OCI-LY7 (cell line): ENCODE measurements around the gene AEBP2. TPM values are rescaled to one million over a fixed set of nuclear protein-coding genes. Genes with fewer than 3 reads are reported as not detected.

ENCODE experiments used
- BruUV-seq: library from RNA; stranded (reverse); fragments of 400-500 nt; replicated peaks from 2 replicates; lab custom pipeline; 2021; lab: Mats Ljungman, UMichigan
- CTCF ChIA-PET: fragments of 300-600 bp; sonication (Branson Sonifier 250); formaldehyde crosslinking; loops from one replicate; lab custom pipeline; 2022; ENCODE audit warnings: antibody characterized with exemption; ENCODE audit not compliant: unreplicated experiment; lab: Charles Lee
- POLR2A ChIA-PET: fragments of 300-600 bp; sonication (Branson Sonifier 250); formaldehyde crosslinking; loops from one replicate; lab custom pipeline; 2022; ENCODE audit warnings: antibody characterized with exemption; lab: Charles Lee
- DNase-seq: peaks from one replicate; pipeline ENCODE4 v3.0.0-alpha.2; 2015; ENCODE audit warnings: low spot score
- H2AFZ ChIP-seq: fragments of 200-600 bp; sonication (generic), shearing (Covaris generic); 2 replicates; pipeline ENCODE4 v1.6.1; 2014; ENCODE audit warnings: mild to moderate bottlenecking, antibody characterized with exemption, low read length, moderate library complexity
- H3K27ac ChIP-seq: fragments of 200-600 bp; sonication (generic); 2 replicates; pipeline ENCODE4 v1.5.1; 2014; ENCODE audit warnings: mixed run types, low read depth, mild to moderate bottlenecking, moderate library complexity, low read length, inconsistent platforms; ENCODE audit not compliant: poor library complexity, severe bottlenecking
- H3K36me3 ChIP-seq: fragments of 200-600 bp; sonication (generic); 2 replicates; pipeline ENCODE4 v1.6.1; 2014; ENCODE audit warnings: mild to moderate bottlenecking, antibody characterized with exemption, low read length, moderate library complexity, mixed read lengths; ENCODE audit not compliant: insufficient read depth
- H3K4me1 ChIP-seq: fragments of 200-600 bp; sonication (generic); 2 replicates; pipeline ENCODE4 v1.5.1; 2014; ENCODE audit warnings: mild to moderate bottlenecking, low read length; ENCODE audit not compliant: insufficient read depth, poor library complexity, severe bottlenecking
- H3K4me2 ChIP-seq: fragments of 200-600 bp; sonication (generic); 2 replicates; pipeline ENCODE4 v1.6.1; 2014; ENCODE audit warnings: mild to moderate bottlenecking, low read length
- H3K4me3 ChIP-seq: fragments of 200-600 bp; sonication (generic); 2 replicates; pipeline ENCODE4 v1.5.1; 2014; ENCODE audit warnings: mild to moderate bottlenecking, low read depth, low read length; ENCODE audit not compliant: poor library complexity, severe bottlenecking
- H3K79me2 ChIP-seq: fragments of 200-600 bp; sonication (generic); 2 replicates; pipeline ENCODE4 v1.6.1; 2016; ENCODE audit warnings: low read depth, mild to moderate bottlenecking, low read length, moderate library complexity, mixed read lengths; ENCODE audit not compliant: insufficient read depth
- H3K9me2 ChIP-seq: fragments of 200-600 bp; sonication (generic); 2 replicates; pipeline ENCODE4 v1.6.1; 2016; ENCODE audit warnings: mild to moderate bottlenecking, low read length, mixed read lengths; ENCODE audit not compliant: insufficient read depth
- H3K9me3 ChIP-seq: fragments of 200-600 bp; sonication (generic); 2 replicates; pipeline ENCODE4 v1.6.1; 2014; ENCODE audit warnings: mild to moderate bottlenecking, mixed run types, low read length, mixed read lengths
- H4K20me1 ChIP-seq: fragments of 200-600 bp; sonication (generic); 2 replicates; pipeline ENCODE4 v1.6.1; 2014; ENCODE audit warnings: mild to moderate bottlenecking, antibody characterized with exemption, low read length, moderate library complexity, mixed read lengths; ENCODE audit not compliant: insufficient read depth
- CTCF ChIP-seq: fragments of 200-600 bp; sonication (generic); conservative IDR thresholded peaks from 2 replicates; pipeline ENCODE4 v1.5.1; 2014; ENCODE audit warnings: mild to moderate bottlenecking, antibody characterized with exemption, low read length, moderate library complexity, mixed read lengths
- EZH2phosphoT487 ChIP-seq: fragments of 200-600 bp; sonication (generic); IDR thresholded peaks from 2 replicates; pipeline ENCODE4 v1.6.1; 2018; ENCODE audit warnings: low read depth, borderline replicate concordance, mild to moderate bottlenecking, mixed run types, antibody characterized with exemption, low read length, moderate library complexity, mixed read lengths
- intact Hi-C: fragments of 100-400 bp; cut with micrococcal nuclease; formaldehyde crosslinking; loops from one replicate; pipeline ENCODE4 v1.10.0; 2022; ENCODE audit not compliant: unreplicated experiment
- total RNA-seq, 2 experiments: library from RNA; depleted of rRNA in 1 of 2; stranded (reverse); fragments of >200 nt in 1 of 2; shearing (Covaris generic) in 1 of 2; gene quantifications; 2 replicates each; pipeline ENCODE4 v1.2.3, GENCODE V29; 2014 to 2022

AEBP2 gene
- total RNA-seq, 2 experiments from 2014 or later: 21.5 to 59.7 TPM

GRCh38 chr12:19530637-19531023 lies 91.3 kb downstream of the AEBP2 start:
- Histone ChIP-seq H3K4me3 (no peak overlapping the region), H3K36me3 (no peaks in the 10 kb centered on the region), H3K4me1 (no peaks in the 10 kb centered on the region), H3K4me2 (no peak overlapping the region), H3K9me2 (no peaks in the 10 kb centered on the region), H3K27ac (no peak overlapping the region), H3K79me2 (no peaks in the 10 kb centered on the region), H2AFZ (no peak overlapping the region), H3K9me3 (no peaks in the 10 kb centered on the region), H4K20me1 (no peaks in the 10 kb centered on the region)
- POLR2A ChIA-PET: no interaction called here
- CTCF ChIA-PET: no interaction called here
- intact Hi-C loops: no loop called here
- DNase-seq: no peak
- no peak for TF ChIP-seq EZH2phosphoT487
- TF ChIP-seq CTCF: no peak
- no TSS peak for BruUV-seq

GRCh38 chr12:19533567-19533966 lies 94.3 kb downstream of the AEBP2 start:
- TF ChIP-seq CTCF (no peak), EZH2phosphoT487 (no peak)
- no peak for DNase-seq
- Histone ChIP-seq H3K4me3 (no peak overlapping the region), H3K9me2 (no peaks in the 10 kb centered on the region), H3K27ac (no peak overlapping the region), H3K9me3 (peaks cover 9% of the 10 kb centered on the region), H3K36me3 (no peaks in the 10 kb centered on the region), H3K4me2 (no peak overlapping the region), H3K79me2 (no peaks in the 10 kb centered on the region), H2AFZ (no peak overlapping the region), H4K20me1 (no peaks in the 10 kb centered on the region), H3K4me1 (no peaks in the 10 kb centered on the region)
- ChIA-PET POLR2A (no interaction called here), CTCF (no interaction called here)
- no TSS peak for BruUV-seq
- intact Hi-C loops: no loop called here

DNA sequence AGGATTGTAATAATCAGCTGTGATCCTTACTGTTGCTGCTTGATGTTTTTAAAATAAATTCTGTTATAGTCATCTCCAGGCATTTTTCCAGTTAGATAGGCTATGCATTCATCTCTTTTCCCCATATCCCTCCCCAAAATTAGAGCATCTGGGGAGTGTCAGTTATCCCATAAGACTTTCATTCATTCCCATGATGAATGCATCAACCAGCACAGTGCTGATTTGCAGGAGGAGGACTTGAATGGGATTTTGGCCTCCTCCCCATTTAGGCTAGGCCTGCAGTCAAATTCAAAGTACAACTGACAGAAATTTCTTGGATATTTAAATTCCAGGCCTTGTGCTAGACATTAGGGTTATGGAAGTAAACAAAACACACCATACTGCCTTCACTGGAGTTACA lies 99.8 kb downstream of the AEBP2 start:
- Histone ChIP-seq H2AFZ (no peak overlapping the region), H3K9me2 (no peaks in the 10 kb centered on the region), H4K20me1 (no peaks in the 10 kb centered on the region), H3K36me3 (no peaks in the 10 kb centered on the region), H3K9me3 (peaks cover 9% of the 10 kb centered on the region), H3K4me1 (no peaks in the 10 kb centered on the region), H3K4me3 (no peak overlapping the region), H3K4me2 (no peak overlapping the region), H3K79me2 (no peaks in the 10 kb centered on the region), H3K27ac (no peak overlapping the region)
- no peak for DNase-seq
- intact Hi-C loops: no loop called here
- TF ChIP-seq CTCF (no peak), EZH2phosphoT487 (no peak)
- no TSS peak for BruUV-seq
- ChIA-PET CTCF (no interaction called here), POLR2A (interaction anchor here (1.2 kb wide), 1 partner anchor 195 kb away, joined by 3 read pairs; no protein-coding TSS in a partner anchor)
